IMR-90 (cell line): ENCODE results near the gene LDB2.

ENCODE experiments used
- BHLHE40 ChIP-seq: fragments of 150-350 bp; IDR thresholded peaks from 2 replicates; pipeline ENCODE4 v1.6.1; 2016; ENCODE audit warnings: mild to moderate bottlenecking, low read depth, low read length
- CEBPB ChIP-seq: IDR thresholded peaks from 2 replicates; pipeline ENCODE4 v1.6.1; 2012; ENCODE audit warnings: low read depth, low read length, improper control_type of control experiment
- POLR2A ChIP-seq: IDR thresholded peaks from 2 replicates; pipeline ENCODE4 v1.6.1; 2012; ENCODE audit warnings: mild to moderate bottlenecking, low read depth, low read length
- TF ChIP-seq, protein P1 (sequence below): conservative IDR thresholded peaks from 2 replicates; pipeline ENCODE4 v1.5.1; 2012; ENCODE audit warnings: mild to moderate bottlenecking, low read depth, low read length, improper control_type of control experiment

DNA sequence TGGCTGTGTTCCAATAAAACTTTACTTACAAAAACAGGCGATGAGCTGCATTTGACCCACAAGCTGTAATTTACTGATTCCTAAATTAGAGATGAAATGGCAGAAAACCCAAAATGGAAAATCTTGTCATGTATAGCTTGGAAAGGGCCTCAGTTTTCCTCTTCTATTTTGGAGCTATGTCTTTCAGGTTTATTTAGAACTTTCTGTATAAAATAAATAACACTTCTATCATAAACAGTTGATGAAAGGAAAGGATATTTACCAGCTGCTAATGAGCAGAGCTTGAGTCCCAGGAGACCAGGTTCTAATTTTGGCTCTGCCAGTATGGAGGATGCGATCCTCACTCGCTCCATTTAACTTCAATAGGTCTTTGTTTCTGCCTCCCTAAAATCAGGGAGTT, 213.5 kb downstream of the LDB2 start:
- TF ChIP-seq CEBPB: no peak
- TF ChIP-seq BHLHE40: no peak
- TF ChIP-seq, protein P1, sequence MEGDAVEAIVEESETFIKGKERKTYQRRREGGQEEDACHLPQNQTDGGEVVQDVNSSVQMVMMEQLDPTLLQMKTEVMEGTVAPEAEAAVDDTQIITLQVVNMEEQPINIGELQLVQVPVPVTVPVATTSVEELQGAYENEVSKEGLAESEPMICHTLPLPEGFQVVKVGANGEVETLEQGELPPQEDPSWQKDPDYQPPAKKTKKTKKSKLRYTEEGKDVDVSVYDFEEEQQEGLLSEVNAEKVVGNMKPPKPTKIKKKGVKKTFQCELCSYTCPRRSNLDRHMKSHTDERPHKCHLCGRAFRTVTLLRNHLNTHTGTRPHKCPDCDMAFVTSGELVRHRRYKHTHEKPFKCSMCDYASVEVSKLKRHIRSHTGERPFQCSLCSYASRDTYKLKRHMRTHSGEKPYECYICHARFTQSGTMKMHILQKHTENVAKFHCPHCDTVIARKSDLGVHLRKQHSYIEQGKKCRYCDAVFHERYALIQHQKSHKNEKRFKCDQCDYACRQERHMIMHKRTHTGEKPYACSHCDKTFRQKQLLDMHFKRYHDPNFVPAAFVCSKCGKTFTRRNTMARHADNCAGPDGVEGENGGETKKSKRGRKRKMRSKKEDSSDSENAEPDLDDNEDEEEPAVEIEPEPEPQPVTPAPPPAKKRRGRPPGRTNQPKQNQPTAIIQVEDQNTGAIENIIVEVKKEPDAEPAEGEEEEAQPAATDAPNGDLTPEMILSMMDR: no peak
- TF ChIP-seq POLR2A: no peak
